ENCODE results near the gene PLEKHA7.

The PLEKHA7 gene

GRCh38 chr11:16799221-16799620, 215.0 kb downstream of the PLEKHA7 start:
- in situ Hi-C loops (cut with MboI; ENCODE audit: low pct_unique_long_range_greater_than_20kb, low sequenced_read_pairs, unreplicated experiment), result loop anchor here (25.0 kb wide), 1 partner anchor 713 kb away; no protein-coding TSS in a partner anchor
- TF ChIP-seq CTCF (IDR thresholded peaks at IDR 0.05; ENCODE audit: extremely low read depth, insufficient read depth, missing control alignments), result no peak
- DNase-seq (ENCODE audit: low spot score), result no peak

GRCh38 chr11:16797776-16798175, 216.4 kb downstream of the PLEKHA7 start:
- no peak for DNase-seq (ENCODE audit: low spot score)
- no peak for TF ChIP-seq CTCF (IDR thresholded peaks at IDR 0.05; ENCODE audit: extremely low read depth, insufficient read depth, missing control alignments)
- in situ Hi-C loops (cut with MboI; ENCODE audit: low pct_unique_long_range_greater_than_20kb, low sequenced_read_pairs, unreplicated experiment), result loop anchor here (25.0 kb wide), 1 partner anchor 715 kb away; no protein-coding TSS in a partner anchor

GRCh38 chr11:16796311-16796710, 217.9 kb downstream of the PLEKHA7 start:
- TF ChIP-seq CTCF (IDR thresholded peaks at IDR 0.05; ENCODE audit: extremely low read depth, insufficient read depth, missing control alignments), result no peak
- DNase-seq (ENCODE audit: low spot score), result no peak

GRCh38 chr11:16795146-16795545, 219.1 kb downstream of the PLEKHA7 start:
- no peak for TF ChIP-seq CTCF (IDR thresholded peaks at IDR 0.05; ENCODE audit: extremely low read depth, insufficient read depth, missing control alignments)
- no peak for DNase-seq (ENCODE audit: low spot score)
- in situ Hi-C loops (cut with MboI; ENCODE audit: low pct_unique_long_range_greater_than_20kb, low sequenced_read_pairs, unreplicated experiment), result loop anchor here (25.0 kb wide), 1 partner anchor 717 kb away; no protein-coding TSS in a partner anchor

More at GRCh38 chr11:16796311-16796710, 217.9 kb downstream of the PLEKHA7 start:
- in situ Hi-C loops (cut with MboI; ENCODE audit: low pct_unique_long_range_greater_than_20kb, low sequenced_read_pairs, unreplicated experiment), result loop anchor here (25.0 kb wide), 1 partner anchor 716 kb away; no protein-coding TSS in a partner anchor

GRCh38 chr11:16794047-16794818, 220.0 kb downstream of the PLEKHA7 start:
- no peak for DNase-seq (ENCODE audit: low spot score)
- no peak for TF ChIP-seq CTCF (IDR thresholded peaks at IDR 0.05; ENCODE audit: extremely low read depth, insufficient read depth, missing control alignments)
- in situ Hi-C loops (cut with MboI; ENCODE audit: low pct_unique_long_range_greater_than_20kb, low sequenced_read_pairs, unreplicated experiment), result loop anchor here (25.0 kb wide), 1 partner anchor 718 kb away; no protein-coding TSS in a partner anchor

GRCh38 chr11:16793511-16793910, 220.7 kb downstream of the PLEKHA7 start:
- in situ Hi-C loops (cut with MboI; ENCODE audit: low pct_unique_long_range_greater_than_20kb, low sequenced_read_pairs, unreplicated experiment), result loop anchor here (25.0 kb wide), 1 partner anchor 719 kb away; no protein-coding TSS in a partner anchor
- no peak for DNase-seq (ENCODE audit: low spot score)
- no peak for TF ChIP-seq CTCF (IDR thresholded peaks at IDR 0.05; ENCODE audit: extremely low read depth, insufficient read depth, missing control alignments)
